Measurements from ENCODE around the gene ARL6IP4.

DNA sequence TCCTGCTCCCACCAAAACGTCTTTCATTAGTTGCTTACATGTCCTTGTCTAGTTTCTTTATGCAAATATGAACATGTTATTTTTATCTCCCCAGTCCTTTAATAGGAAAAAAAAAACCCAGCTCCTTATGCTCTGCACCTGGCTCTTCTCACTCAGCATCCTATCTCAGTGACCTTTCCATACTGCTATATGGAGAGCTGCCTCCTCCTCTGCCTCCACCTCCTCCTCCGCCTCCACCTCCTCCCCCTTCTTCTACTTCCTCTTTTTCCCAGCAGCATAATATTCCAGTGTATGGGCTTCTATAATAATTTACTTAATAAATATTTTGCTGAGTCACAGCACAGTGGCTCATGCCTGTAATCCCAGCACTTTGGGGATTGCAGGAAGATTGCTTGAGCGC, 45.8 kb upstream of the ARL6IP4 start:
- TF ChIP-seq, protein P1, sequence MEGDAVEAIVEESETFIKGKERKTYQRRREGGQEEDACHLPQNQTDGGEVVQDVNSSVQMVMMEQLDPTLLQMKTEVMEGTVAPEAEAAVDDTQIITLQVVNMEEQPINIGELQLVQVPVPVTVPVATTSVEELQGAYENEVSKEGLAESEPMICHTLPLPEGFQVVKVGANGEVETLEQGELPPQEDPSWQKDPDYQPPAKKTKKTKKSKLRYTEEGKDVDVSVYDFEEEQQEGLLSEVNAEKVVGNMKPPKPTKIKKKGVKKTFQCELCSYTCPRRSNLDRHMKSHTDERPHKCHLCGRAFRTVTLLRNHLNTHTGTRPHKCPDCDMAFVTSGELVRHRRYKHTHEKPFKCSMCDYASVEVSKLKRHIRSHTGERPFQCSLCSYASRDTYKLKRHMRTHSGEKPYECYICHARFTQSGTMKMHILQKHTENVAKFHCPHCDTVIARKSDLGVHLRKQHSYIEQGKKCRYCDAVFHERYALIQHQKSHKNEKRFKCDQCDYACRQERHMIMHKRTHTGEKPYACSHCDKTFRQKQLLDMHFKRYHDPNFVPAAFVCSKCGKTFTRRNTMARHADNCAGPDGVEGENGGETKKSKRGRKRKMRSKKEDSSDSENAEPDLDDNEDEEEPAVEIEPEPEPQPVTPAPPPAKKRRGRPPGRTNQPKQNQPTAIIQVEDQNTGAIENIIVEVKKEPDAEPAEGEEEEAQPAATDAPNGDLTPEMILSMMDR (IDR thresholded peaks at IDR 0.05): no peak
- TF ChIP-seq POLR2AphosphoS5 (IDR thresholded peaks at IDR 0.05): no peak
- TF ChIP-seq POLR2A (IDR thresholded peaks at IDR 0.05): no peak
